ENCODE results near the gene SP6.

The SP6 gene

GRCh38 chr17:47856830-47857229 is 5.9 kb upstream of the SP6 start:
- DNase-seq (ENCODE audit: low spot score) = no peak

- no peak for DNase-seq (ENCODE audit: low spot score)
These were observed 4.8 kb upstream of the SP6 start for GRCh38 chr17:47855737-47856136.

- no peak for DNase-seq (ENCODE audit: low spot score)
These were observed 2.7 kb upstream of the SP6 start for GRCh38 chr17:47853616-47854015.

- no peak for DNase-seq (ENCODE audit: low spot score)
These were observed 1.4 kb upstream of the SP6 start for GRCh38 chr17:47852113-47852949.

- no peak for DNase-seq (ENCODE audit: low spot score)
These were observed 775 bp upstream of the SP6 start for GRCh38 chr17:47851764-47852112.

- DNase-seq (ENCODE audit: low spot score) = peak; percentile 52
These were observed 631 bp downstream of the SP6 start for GRCh38 chr17:47850373-47850691.

GRCh38 chr17:47848198-47848513 is 2.8 kb downstream of the SP6 start:
- no peak for DNase-seq (ENCODE audit: low spot score)

GRCh38 chr17:47847341-47848197 is 3.4 kb downstream of the SP6 start:
- DNase-seq (ENCODE audit: low spot score) = no peak

GRCh38 chr17:47846716-47847340 is 4.1 kb downstream of the SP6 start:
- DNase-seq (ENCODE audit: low spot score) = no peak

- DNase-seq (ENCODE audit: low spot score) = no peak
These were observed 5.3 kb downstream of the SP6 start for GRCh38 chr17:47845716-47846075.

GRCh38 chr17:47844814-47845715 is 5.9 kb downstream of the SP6 start:
- peak; percentile 40 for DNase-seq (ENCODE audit: low spot score)

GRCh38 chr17:47844227-47844626 is 6.7 kb downstream of the SP6 start:
- no peak for DNase-seq (ENCODE audit: low spot score)

GRCh38 chr17:47843391-47843730 is 7.6 kb downstream of the SP6 start:
- DNase-seq (ENCODE audit: low spot score) = no peak

GRCh38 chr17:47841488-47842291 is 9.3 kb downstream of the SP6 start:
- no peak for DNase-seq (ENCODE audit: low spot score)

GRCh38 chr17:47840742-47841487 is 10.0 kb downstream of the SP6 start, which contains the start of gene SCRN2:
Gene SCRN2, minus strand, starts transcription at chr17:47841273. Its CDS starts 430 bp downstream, at chr17:47840843.
- DNase-seq (ENCODE audit: low spot score) = peak; percentile 87

- no peak for DNase-seq (ENCODE audit: low spot score)
These were observed 10.8 kb downstream of the SP6 start for GRCh38 chr17:47840001-47840741.

GRCh38 chr17:47839071-47839470 is 11.9 kb downstream of the SP6 start:
- no peak for DNase-seq (ENCODE audit: low spot score)

- DNase-seq (ENCODE audit: low spot score) = no peak
These were observed 12.3 kb downstream of the SP6 start for GRCh38 chr17:47838636-47839035.

- DNase-seq (ENCODE audit: low spot score) = no peak
These were observed 13.4 kb downstream of the SP6 start for GRCh38 chr17:47837401-47838039.

Measured in RKO (cell line).